Iris pigment epithelial cell (primary cell): ENCODE results near the gene CERS5.
"Not testable (repeated sequence)": the region's sequence is repeated elsewhere in the genome, so short reads cannot be mapped to it uniquely, and the experiment has no call there.

Experiments used
- DNase-seq: peaks from one replicate; pipeline ENCODE4 v3.0.0-alpha.2; 2011; ENCODE audit warnings: low read depth

The CERS5 gene

DNA sequence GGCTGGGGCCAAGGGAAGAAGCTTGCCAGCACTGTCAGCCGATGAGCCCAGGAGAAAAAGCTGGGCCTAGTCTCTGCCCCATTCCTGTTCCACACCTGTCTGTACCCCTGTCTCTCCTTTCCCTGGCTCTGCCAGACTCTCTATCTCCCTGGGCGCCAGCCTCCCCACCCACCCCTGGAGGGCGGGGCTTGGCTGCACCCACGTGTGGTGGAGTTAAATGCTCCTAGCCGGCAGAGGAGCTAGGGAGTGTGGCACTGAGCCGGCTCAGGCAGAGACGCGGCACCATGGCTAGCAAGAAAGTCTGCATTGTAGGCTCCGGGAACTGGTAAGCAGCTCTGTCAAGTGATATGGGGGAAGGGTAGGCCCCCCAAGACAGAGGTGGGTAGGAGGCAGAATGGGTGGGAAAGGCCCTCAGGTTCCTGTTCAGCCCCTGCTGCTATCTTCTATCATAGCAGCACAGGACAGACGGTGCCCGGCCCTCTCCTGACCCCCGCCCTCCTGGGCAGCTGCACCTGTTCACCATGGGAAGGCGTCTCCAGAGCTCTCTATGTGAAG is 63.3 kb downstream of the CERS5 start, which contains the start of gene GPD1:
Gene GPD1, plus strand, starts transcription at position 242 of the 555 bp plus-strand sequence. Its CDS starts 43 bp downstream, at position 285.
- DNase-seq, result peak; percentile 52

- DNase-seq, result no peak
These were observed 63.8 kb downstream of the CERS5 start for GRCh38 chr12:50103351-50103750.

DNA sequence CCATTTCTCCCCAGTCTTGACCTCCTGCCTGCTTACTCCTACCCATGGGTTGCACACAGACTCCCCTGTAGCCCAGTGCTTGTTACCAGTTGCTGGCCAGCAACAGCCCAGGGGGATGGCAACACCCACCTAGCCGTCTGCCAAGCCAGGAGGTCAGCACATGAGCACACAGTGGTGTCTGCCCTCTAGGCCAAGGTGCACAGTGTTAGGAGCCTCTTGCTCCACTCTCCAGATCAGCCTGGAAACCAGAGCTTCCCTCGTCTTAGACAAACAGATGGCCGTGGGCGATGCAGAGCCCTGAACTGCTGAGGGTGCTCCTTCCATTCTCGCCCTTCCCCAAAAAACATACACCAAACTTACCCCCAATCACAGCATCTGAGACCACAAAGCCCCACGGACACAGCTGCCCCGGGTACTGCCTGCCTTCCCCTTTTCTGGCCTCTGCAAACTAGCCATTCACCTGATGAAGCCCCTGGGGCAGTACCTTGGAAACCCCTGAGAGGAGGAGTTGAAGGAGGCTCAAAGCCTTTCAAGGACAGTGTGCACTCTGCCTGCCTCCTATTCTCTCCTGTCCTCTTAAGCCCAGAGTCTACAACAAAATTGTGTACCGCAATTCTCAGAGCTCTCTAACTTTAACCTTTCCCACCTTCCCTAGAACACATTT is 64.4 kb downstream of the CERS5 start:
- DNase-seq, result no peak

GRCh38 chr12:50102131-50102531 is 65.0 kb downstream of the CERS5 start:
- DNase-seq, result no peak

DNA sequence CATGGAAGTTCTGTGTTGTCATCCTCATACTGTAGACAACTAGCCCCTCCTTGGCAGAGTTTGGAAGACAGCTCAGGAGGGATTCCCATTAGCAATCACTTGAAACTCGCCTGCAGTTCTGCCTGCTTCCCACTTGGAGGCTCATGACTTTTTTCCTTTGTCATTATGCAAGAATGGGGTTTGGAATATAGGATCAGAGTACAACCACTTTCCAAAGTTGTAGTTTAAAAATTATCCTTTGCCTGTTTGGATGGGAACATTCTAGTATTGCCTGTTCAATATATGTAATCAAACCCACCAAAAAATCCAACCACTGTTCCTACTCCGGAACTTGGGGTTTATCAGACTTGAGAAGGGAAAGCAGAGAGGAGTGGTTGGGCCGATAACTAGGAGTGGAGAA is 65.5 kb downstream of the CERS5 start:
- peak; percentile 56 for DNase-seq

DNA sequence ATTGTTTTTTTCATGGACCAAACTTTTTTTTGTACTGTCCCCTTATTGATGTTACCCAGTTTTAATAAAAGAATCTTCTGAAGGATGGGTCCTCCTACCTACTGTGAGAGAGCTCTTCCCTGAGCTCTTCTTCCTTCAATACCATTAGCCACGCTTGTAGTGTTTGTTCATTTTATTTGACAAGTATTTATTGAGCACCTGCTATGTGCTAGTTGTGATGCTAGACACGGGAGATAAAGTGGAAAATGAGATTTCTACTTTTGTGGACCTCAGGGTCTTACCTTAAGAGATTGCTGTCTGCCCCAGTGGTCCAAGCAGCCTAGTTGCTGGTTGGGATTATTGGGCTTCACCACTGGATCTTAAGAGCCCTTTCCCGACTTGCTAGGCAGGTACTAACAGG is 66.6 kb downstream of the CERS5 start:
- DNase-seq, result no peak

- peak; percentile 33 for DNase-seq
These were observed 67.7 kb downstream of the CERS5 start for GRCh38 chr12:50099302-50100008.

GRCh38 chr12:50097952-50098351 is 69.2 kb downstream of the CERS5 start:
- DNase-seq, result no peak

GRCh38 chr12:50090391-50090790 is 76.8 kb downstream of the CERS5 start:
- no peak for DNase-seq

DNA sequence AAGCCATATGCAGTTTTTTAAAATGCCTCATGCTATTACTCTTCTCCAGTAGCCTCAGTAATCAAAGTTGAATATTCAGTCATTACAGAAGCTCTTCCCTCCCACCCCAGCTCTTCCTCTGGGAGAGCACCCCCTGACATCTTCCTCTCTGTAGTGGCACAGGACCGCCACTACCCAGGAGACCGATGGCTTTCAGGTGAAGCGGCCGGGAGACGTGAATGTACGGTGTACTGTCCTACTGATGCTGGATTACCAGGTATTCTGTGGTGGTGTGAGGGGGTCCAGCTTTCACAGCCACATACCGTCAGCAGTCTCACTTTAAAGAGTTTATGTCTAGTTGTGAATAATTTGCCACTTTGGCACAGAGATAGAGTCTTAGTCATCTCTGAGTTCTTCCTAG is 77.4 kb downstream of the CERS5 start:
- DNase-seq, result no peak

DNA sequence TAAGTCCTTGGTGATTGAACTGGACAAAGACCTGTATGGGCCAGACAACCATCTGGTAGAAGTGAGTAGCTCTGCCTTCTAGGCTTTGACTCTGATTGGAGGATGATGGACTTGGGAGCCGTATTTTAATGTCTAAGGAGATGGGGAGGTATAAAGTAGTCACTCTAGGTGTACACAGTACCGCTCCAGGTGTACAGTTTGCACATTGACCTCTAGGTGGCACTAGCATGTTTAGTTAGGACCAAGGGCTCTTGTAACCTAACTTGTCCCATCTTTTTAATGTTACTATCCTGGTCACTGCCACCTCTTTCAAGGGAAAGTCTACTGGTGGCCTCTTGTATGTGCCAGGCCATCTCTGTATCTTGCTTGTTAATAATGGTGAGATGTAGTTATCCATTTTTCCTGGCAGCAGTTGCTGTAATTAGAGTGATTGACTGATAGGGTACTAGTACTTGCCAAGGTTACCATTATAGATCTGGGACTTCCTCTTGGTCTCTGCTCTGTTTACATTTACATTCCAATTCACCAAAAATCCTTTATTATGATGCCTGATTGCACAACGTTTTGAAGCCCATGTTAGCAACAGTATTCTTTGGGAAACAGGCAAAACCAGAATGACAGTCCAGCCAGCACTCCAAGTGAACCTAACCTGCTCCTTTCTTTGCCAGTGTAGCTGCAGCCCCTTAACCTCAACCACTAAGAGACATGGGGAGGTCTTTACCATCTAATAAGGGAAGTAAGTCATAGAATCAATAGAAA is 78.4 kb downstream of the CERS5 start:
- peak; percentile 36 for DNase-seq

- DNase-seq, result peak; percentile 77
These were observed 79.2 kb downstream of the CERS5 start for GRCh38 chr12:50087995-50088394.

DNA sequence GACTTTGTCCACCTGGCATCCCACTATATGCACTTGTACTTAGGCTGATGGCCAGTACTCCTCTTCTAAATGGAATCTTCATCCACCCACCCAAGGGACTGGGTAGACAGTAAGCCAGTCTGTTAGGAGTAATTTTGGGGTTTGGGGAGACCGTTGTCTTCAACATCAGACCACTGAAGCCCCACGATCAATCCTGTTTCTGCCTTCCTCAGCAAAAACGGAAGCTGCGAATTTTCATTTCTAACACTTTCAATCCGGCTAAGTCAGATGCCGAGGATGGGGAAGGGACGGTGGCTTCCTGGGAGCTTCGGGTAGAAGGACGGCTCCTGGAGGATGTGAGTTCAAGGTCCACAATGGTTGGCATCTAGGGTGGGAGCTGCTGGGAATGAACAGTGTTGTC is 80.0 kb downstream of the CERS5 start:
- DNase-seq, result no peak

DNA sequence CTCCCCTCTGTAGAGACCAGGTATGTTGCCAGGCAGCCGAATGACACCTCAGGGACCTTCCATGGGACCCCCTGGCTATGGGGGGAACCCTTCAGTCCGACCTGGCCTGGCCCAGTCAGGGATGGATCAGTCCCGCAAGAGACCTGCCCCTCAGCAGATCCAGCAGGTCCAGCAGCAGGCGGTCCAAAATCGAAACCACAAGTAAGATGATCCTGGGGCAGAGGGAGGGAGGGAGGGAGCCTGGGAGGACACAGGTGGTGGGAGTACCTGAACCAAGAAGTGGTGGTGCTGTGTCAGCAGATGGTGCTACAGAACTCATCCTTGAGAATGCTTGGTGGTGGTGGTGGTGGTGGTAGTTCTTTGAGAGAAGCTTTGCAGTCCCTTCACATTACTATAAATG is 81.0 kb downstream of the CERS5 start:
- DNase-seq, result no peak

GRCh38 chr12:50085615-50086072 is 81.5 kb downstream of the CERS5 start:
- DNase-seq, result no peak

- DNase-seq, result peak; percentile 87
These were observed 82.2 kb downstream of the CERS5 start, which contains the start of gene SMARCD1 for GRCh38 chr12:50084775-50085614. Gene SMARCD1 (plus strand): TSS chr12:50085342. CDS start chr12:50085370, 28 bp downstream.

DNA sequence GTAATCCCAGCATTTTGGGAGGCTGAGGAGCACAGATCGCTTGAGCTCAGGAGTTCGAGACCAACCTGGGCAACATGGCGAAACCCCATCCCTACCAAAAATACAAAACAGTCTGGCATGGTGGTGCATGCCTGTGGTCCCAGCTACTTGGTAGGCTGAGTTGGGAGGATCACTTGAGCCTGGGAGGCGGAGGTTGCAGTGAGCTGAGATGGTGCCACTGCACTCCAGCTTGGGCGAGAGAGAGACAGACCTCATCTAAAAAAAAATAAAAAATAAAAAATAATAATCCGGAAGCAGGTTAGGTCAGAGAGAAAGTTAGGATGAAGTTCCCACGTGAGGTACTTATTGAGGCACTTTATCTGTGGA is 82.8 kb downstream of the CERS5 start:
- not testable (repeated sequence) for DNase-seq

- no peak for DNase-seq
These were observed 83.9 kb downstream of the CERS5 start for GRCh38 chr12:50083301-50083700.

- DNase-seq, result no peak
These were observed 84.5 kb downstream of the CERS5 start for GRCh38 chr12:50082644-50083043.

GRCh38 chr12:50081096-50081808 is 85.9 kb downstream of the CERS5 start:
- no peak for DNase-seq

- no peak for DNase-seq
These were observed 87.4 kb downstream of the CERS5 start for GRCh38 chr12:50079771-50080170.
